ENCODE data around the gene DDX49.
"Not testable (repeated sequence)": the region's sequence is repeated elsewhere in the genome, so short reads cannot be mapped to it uniquely, and the experiment has no call there.

Gene DDX49

GRCh38 chr19:18942692-18943091 lies 23.2 kb downstream of the DDX49 start:
- no peak for DNase-seq (ENCODE audit: low read depth)

DNA sequence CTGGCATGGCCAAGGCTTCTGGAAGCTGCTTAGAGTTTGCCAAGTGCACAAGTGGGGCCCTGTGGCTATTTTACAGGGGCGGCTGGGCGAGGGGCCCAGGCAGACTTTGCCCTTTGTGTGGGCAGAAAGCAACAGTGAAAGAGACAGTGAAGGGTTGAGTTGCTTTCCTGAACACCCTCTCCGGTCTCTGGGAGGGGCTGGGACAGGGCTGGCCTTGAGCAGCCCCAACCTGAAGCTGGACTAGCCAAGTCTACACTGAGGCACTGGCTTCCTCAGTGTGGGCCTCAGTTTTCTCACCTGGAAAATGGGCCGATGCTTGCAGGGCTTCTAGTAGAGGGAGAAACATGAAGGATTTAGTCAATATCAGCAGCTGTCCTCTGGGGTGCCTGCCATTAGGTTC lies 23.9 kb downstream of the DDX49 start:
- no peak for DNase-seq (ENCODE audit: low read depth)

GRCh38 chr19:18945297-18945696 lies 25.8 kb downstream of the DDX49 start:
- no peak for DNase-seq (ENCODE audit: low read depth)

- no peak for DNase-seq (ENCODE audit: low read depth)
Observed at GRCh38 chr19:18946335-18946734, 26.8 kb downstream of the DDX49 start.

GRCh38 chr19:18946918-18947317 lies 27.4 kb downstream of the DDX49 start:
- no peak for DNase-seq (ENCODE audit: low read depth)

GRCh38 chr19:18948075-18948975 lies 28.8 kb downstream of the DDX49 start:
- no peak for DNase-seq (ENCODE audit: low read depth)

- DNase-seq (ENCODE audit: low read depth): no peak
Observed at GRCh38 chr19:18948976-18949356, 29.5 kb downstream of the DDX49 start.

DNA sequence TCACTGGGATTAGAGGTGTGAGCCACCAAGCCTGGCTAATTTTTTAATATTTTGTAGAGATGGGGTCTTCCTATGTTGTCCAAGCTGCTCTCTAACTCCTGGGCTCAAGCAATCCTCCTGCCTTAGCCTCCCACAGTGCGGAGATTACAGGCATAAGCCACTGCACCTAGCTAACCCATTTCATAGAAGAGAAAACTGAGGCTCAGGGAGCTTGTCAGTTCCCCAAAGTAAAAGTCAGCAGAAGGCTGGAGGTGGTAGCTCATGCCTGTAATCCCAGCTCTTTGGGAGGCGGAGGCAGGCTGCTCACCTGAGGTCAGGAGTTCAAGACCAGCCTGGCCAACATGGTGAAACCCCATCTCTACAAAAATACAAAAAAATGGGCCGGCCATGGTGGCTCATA lies 30.3 kb downstream of the DDX49 start:
- no peak for DNase-seq (ENCODE audit: low read depth)

- no peak for DNase-seq (ENCODE audit: low read depth)
Observed at GRCh38 chr19:18951721-18952281, 32.3 kb downstream of the DDX49 start.

- DNase-seq (ENCODE audit: low read depth): not testable (repeated sequence)
Observed at GRCh38 chr19:18952364-18953003, 33.0 kb downstream of the DDX49 start.

GRCh38 chr19:18954094-18954493 lies 34.6 kb downstream of the DDX49 start:
- no peak for DNase-seq (ENCODE audit: low read depth)

DNA sequence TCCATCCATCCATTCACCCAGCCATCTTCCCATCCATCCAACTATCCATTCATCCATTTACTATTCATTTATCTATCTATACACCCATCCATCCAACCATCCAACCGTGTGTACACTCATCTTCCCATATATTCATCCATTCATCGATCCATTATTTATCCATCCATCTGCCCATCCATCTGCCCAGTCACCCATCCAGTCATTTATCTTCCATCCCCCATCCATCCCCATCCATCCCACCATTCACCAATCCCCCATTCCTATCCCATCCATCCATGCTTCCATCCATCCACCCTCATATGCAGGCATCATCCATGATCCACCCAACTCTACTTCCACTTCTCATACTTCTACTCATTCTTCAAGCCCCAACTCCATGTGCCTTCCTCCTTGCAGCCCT lies 35.5 kb downstream of the DDX49 start:
- DNase-seq (ENCODE audit: low read depth): no peak

DNA sequence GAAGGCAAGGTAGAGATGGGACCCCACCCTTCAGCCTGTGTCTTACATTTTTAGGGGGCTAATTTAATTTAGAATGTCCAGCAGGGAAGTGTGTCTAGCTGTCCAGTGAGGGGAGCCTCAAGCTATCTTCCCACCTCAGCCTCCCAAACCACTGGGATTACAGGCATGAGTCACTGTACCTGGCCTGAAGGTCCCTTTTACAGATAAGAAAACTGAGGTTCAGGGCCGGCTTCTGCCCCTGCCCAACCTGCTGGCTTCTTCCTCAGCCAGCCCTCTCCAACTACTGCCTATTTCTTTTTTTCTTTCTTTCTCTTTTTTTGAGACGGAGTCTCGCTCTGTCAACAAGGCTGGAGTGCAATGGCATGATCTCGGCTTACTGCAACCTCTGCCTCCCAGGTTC lies 40.9 kb downstream of the DDX49 start:
- no peak for DNase-seq (ENCODE audit: low read depth)

- no peak for DNase-seq (ENCODE audit: low read depth)
Observed at GRCh38 chr19:18961767-18962620, 42.5 kb downstream of the DDX49 start.

DNA sequence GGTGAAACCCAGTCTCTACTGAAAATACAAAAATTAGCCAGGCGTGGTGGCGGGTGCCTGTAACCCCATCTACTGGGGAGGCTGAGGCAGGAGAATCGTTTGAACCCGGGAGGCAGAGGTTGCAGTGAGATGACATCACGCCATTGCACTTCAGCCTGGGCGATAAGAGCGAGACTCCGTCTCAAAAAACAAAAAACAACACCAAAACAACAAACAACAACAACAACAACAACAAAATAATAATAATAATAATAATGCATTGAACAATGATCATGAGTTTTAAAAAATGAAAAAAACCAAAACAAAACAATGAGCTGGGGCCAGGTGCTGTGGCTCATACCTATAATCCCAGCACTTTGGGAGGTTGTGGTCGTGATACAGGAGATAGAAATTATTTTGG lies 44.6 kb downstream of the DDX49 start:
- no peak for DNase-seq (ENCODE audit: low read depth)

DNA sequence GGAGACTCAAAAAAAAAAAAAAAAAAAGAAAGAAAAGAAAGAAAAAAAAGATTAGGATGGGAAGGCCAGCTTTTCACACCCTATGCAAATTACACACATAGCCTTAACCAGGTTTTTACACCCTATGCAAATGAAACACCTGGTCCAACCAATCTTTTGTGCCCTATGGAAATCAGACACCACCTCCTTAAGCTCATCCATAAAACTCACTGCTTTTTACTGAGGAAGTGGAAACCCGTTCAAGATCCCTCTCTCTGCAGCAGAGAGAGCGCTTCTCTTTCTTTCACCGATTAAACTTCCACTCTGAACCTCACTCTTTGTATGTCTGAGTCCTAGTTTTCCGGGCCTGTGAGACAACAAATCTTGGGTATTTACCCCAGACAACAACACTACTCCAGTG lies 46.8 kb downstream of the DDX49 start:
- no peak for DNase-seq (ENCODE audit: low read depth)

- no peak for DNase-seq (ENCODE audit: low read depth)
Observed at GRCh38 chr19:18967358-18968146, 48.0 kb downstream of the DDX49 start.

DNA sequence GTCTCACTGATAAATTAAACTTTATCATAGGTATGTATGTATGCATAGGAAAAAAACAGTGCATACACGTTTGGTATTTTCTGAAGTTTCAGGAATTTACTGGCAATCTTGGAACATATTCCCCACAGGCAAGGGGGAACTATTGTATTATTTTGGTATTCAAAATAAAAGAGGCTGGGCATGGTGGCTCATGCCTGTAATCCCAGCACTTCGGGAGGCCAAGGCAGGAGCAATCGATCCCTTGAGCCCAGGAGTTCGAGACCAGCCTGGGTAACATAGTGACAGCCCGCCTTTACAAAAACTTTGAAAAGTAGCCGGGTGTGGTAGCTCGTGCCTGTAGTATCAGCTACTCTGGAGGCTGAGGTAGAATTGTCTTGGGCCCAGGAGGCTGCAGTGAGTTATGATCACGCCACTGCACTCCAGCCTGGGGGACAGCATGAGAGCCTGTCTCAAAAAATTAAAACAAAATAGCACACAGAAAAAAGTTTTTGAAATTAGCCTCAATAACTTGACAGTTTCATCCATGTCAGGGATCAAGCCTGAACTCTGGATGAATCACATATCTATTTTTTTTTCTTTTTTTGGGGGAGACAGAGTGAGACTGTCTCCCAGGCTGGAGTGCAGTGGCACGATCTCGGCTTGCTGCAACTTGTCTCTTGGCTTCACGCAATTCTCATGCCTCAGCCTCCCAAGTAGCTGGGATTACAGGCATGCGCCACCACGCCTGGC lies 50.6 kb downstream of the DDX49 start:
- DNase-seq (ENCODE audit: low read depth): no peak

DNA sequence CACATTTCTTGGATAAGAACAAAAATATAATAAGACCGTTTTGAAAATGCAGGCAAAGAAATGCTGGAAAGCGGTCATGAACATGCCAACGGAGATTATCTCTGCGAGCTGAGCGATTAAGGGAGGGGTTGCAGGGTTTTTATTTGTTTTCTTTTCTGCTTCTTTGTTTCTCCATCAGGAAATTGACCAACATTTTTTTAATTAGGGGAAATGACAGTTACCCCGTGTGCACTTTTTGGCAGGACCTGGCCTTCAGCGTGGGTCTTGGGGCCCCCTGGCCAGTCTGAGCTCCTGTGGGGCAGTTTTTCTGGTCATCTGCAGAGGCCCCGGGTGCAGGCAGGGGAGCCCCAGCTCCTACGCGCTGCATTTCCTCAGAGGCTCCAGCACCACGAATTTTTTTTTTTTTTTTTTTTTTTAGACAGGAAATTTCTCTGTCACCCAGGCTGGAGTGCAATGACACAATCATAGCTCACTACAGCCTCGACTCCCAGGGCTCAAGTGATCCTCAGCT lies 52.8 kb downstream of the DDX49 start:
- no peak for DNase-seq (ENCODE audit: low read depth)

DNA sequence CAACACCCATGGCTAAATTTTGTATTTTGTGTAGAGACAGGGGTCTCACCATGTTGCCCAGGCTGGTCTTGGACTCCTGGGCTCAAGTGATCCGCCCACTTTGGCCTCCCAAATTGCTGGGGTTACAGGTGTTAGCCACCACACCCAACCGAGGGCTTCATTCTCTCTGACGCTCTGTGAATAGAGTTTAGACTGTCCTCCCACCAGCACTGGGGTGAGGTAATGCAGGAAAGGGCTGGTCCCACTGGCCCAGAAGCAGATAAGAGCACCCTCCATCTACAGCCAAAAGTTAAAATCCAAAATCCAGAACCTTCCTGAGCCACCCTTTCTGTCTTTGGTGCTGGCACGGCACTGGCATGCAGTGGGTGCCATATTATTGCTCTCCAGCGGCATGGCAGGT lies 53.3 kb downstream of the DDX49 start:
- no peak for DNase-seq (ENCODE audit: low read depth)

DNA sequence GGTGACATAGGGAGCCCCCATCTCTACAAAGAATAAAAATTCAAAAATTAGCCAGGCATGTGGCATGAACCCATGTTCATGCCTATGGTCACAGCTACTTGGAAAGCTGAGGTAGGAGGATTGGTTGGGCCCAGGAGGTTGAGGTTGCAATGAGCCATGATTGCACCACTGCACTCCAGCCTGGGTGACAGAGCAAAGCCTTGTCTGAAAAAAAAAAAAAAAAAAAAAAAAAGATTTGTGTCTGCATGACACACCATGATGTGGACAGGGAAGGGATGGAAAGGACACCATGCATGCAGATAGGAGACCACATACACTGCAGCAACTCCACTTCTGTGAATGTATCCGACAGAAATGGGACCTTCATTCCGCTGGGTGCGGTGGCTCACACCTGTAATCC lies 55.5 kb downstream of the DDX49 start:
- DNase-seq (ENCODE audit: low read depth): no peak
